Endothelial cell of umbilical vein (primary cell): ENCODE data around the gene PLCD1.

Experiments used
- CTCF ChIP-seq, 2 donors: IDR thresholded peaks; 1 replicate in 1 of 2; 2 replicates in 1 of 2; pipeline ENCODE4 v1.5.1; 2011; ENCODE audit warnings: low read length in 2 of 2, mild to moderate bottlenecking in 2 of 2, moderate library complexity in 2 of 2, control low read depth in 1 of 2, inconsistent platforms in 1 of 2, low read depth in 1 of 2; ENCODE audit not compliant: insufficient read depth in 1 of 2; ENCODE audit errors: extremely low read depth in 1 of 2
- MAX ChIP-seq: IDR thresholded peaks from 2 replicates; pipeline ENCODE4 v1.6.1; 2011; ENCODE audit not compliant: insufficient read depth, insufficient read length

- TF ChIP-seq CTCF (IDR thresholded peaks at IDR 0.05; ENCODE audit: extremely low read depth in 1 of 2, insufficient read depth in 1 of 2, low read depth in 1 of 2, low read length in 2 of 2) = no peak
- no peak for TF ChIP-seq MAX
These were observed 9.6 kb downstream of the PLCD1 start for GRCh38 chr3:38019658-38020341.
